AG04450 (cell line): ENCODE measurements around the gene RASA2. TPM values are rescaled to one million over a fixed set of nuclear protein-coding genes. Genes with fewer than 3 reads are reported as not detected.

Experiments
- CTCF ChIA-PET: fragments of 300-600, 350-600 bp; formaldehyde crosslinking; extraction: SDS; loops from one replicate; lab custom pipeline; 2022; ENCODE audit warnings: antibody characterized with exemption, inconsistent platforms; lab: Charles Lee
- POLR2A ChIA-PET: fragments of 350-600 bp; formaldehyde crosslinking; extraction: SDS; loops from one replicate; lab custom pipeline; 2021; ENCODE audit warnings: antibody characterized with exemption, inconsistent platforms; lab: Yijun Ruan, JAX
- DNase-seq: peaks from one replicate; pipeline ENCODE4 v3.0.0-alpha.2; 2011; ENCODE audit warnings: low read depth, low spot score
- H3K27ac ChIP-seq: one replicate; pipeline ENCODE4 v1.5.1; 2012; ENCODE audit warnings: low read depth, low read length, control low read depth
- H3K27me3 ChIP-seq: one replicate; pipeline ENCODE4 v1.6.0; 2012; ENCODE audit warnings: low read length; ENCODE audit not compliant: control insufficient read depth, insufficient read depth
- H3K4me3 ChIP-seq: 2 replicates; pipeline ENCODE4 v1.5.1; 2011; ENCODE audit warnings: mild to moderate bottlenecking, low read depth, low read length, control low read depth
- H3K9me3 ChIP-seq: 2 replicates; pipeline ENCODE4 v1.5.1; 2012; ENCODE audit warnings: low read length; ENCODE audit not compliant: control insufficient read depth, insufficient read depth
- CTCF ChIP-seq: IDR thresholded peaks from 2 replicates; pipeline ENCODE4 v1.5.1; 2011; ENCODE audit warnings: low read depth, low read length, control low read depth, inconsistent platforms
- polyA plus RNA-seq: library from polyadenylated mRNA; depleted of rRNA; stranded (reverse); fragments of >200 nt; gene quantifications from 2 replicates; pipeline ENCODE4 v1.2.3, GENCODE V29; 2011

RASA2 gene
- polyA plus RNA-seq, 1 experiment: 11.6 TPM

GRCh38 chr3:141546081-141546480 is 59.3 kb downstream of the RASA2 start:
- Histone ChIP-seq H3K9me3 (peaks cover 5% of the 10 kb centered on the region; the same call in 1 of the 2 replicates), H3K27me3 (no peaks in the 10 kb centered on the region), H3K27ac (no peak overlapping the region), H3K4me3 (no peak overlapping the region)
- CTCF ChIA-PET: no interaction called here
- DNase-seq: no peak
- no peak for TF ChIP-seq CTCF
- POLR2A ChIA-PET: no interaction called here

- Histone ChIP-seq H3K27me3 (no peaks in the 10 kb centered on the region), H3K27ac (no peak overlapping the region), H3K9me3 (peaks cover 5% of the 10 kb centered on the region; the same call in 1 of the 2 replicates), H3K4me3 (no peak overlapping the region)
- no peak for TF ChIP-seq CTCF
- ChIA-PET CTCF (no interaction called here), POLR2A (no interaction called here)
- DNase-seq: no peak
Measured at GRCh38 chr3:141546586-141546985, 59.8 kb downstream of the RASA2 start.

DNA sequence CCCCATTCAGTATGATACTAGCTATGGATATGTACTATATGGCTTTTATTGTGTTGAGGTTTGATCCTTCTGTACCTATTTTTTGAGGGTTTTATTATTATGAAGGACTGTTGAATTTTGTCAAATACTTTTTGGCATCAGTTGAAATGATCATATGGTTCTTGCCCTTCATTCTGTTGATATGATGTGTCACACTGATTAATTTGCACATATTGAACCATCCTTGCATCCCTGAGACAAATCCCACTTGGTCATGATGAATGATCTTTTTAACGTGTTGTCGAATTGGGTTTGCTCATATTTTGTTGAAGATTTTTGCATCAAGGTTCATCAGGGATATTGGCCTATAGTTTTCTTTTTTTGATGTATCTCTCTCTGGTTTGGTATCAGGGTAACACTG is 61.0 kb downstream of the RASA2 start:
- Histone ChIP-seq H3K9me3 (peaks cover 5% of the 10 kb centered on the region; the same call in 1 of the 2 replicates), H3K27ac (no peak overlapping the region), H3K27me3 (no peaks in the 10 kb centered on the region), H3K4me3 (no peak overlapping the region)
- DNase-seq: no peak
- ChIA-PET POLR2A (no interaction called here), CTCF (interaction anchor here (0.5 to 2.4 kb wide), 3 partner anchors 83 to 243 kb away, joined by 3 to 7 read pairs (median 3); no protein-coding TSS in a partner anchor)
- TF ChIP-seq CTCF: no peak

DNA sequence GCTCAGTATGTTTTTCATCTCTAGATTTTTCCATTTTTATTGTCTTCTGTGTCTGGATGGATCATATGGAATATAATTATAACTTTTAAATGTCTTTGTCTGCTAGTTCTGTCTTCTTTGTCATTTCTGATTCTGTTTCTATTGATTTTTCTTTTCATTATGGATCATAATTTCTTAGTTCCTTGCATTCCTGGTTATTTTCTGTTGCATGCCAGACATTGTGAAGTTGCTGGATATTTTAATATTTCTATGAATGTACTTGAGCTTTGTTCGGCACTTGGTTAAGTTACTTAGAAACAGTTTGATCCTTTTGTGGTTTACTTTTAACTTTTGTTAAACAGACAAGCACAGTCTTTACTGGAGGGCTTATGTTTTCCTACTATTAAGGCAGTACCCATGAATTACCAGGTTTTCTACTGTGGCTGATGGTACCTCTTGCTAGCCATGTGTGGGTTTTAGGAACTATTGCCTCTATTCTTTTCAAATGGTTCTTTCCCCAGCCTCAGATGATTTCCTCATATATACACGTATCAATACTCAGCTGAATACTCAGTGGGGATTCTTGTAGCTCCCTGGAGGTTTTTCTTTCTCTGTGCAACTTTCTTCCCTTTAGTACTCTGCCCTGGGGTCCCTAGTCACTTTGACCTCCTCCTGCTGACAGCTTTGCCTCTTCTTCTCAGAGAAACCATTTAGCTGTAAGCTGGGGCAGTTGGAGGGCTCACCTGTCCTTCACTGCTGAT is 64.3 kb downstream of the RASA2 start:
- no peak for DNase-seq
- Histone ChIP-seq H3K4me3 (no peak overlapping the region), H3K9me3 (peaks cover 2% of the 10 kb centered on the region; the same call in 1 of the 2 replicates), H3K27me3 (no peaks in the 10 kb centered on the region), H3K27ac (no peak overlapping the region)
- ChIA-PET CTCF (interaction anchor here (0.8 to 2.1 kb wide), 3 partner anchors 10 to 90 kb away, joined by 3 to 7 read pairs (median 3); no protein-coding TSS in a partner anchor), POLR2A (no interaction called here)
- no peak for TF ChIP-seq CTCF

DNA sequence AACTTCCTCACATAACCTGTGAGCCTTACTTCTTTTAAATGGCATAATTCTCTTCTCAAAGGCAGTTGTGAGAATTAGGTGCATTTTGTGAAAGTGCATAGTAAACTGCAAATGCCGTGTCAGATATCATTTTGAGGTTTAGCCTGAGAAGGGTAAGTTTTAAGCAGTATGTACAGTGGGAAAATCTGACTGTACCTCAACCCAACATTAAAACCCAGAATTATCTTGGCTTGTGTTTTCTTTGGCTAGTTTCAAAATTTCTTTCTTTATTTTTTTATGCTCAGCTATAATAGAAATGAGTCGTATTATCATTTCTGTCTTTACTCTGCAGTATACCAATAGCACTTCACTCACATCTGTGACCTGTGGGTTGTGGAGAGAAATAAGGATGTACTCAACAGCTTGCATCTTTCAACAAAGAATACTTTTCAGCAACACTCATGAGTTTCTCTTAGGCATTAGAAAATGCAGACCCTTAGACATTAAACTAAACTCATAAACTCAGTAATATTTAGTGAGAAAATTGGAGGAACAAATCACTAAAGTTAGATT is 65.7 kb downstream of the RASA2 start:
- no peak for DNase-seq
- H3K27ac ChIP-seq: no peak overlapping the region
- no peak overlapping the region for H3K4me3 ChIP-seq
- no peaks in the 10 kb centered on the region for H3K27me3 ChIP-seq
- ChIA-PET POLR2A (no interaction called here), CTCF (interaction anchor here (0.6 to 4.2 kb wide), 4 partner anchors 8 to 92 kb away, joined by 3 to 32 read pairs (median 5); no protein-coding TSS in a partner anchor)
- H3K9me3 ChIP-seq: peaks cover 2% of the 10 kb centered on the region; the same call in 1 of the 2 replicates
- no peak for TF ChIP-seq CTCF
